GM15510 (cell line): ENCODE data around the gene COPE.

ENCODE experiments used
- POLR2A ChIP-seq: IDR thresholded peaks from 3 replicates; pipeline ENCODE4 v1.6.1; 2011; ENCODE audit warnings: borderline replicate concordance; ENCODE audit not compliant: insufficient read length; ENCODE audit errors: extremely low read depth

Gene COPE

DNA sequence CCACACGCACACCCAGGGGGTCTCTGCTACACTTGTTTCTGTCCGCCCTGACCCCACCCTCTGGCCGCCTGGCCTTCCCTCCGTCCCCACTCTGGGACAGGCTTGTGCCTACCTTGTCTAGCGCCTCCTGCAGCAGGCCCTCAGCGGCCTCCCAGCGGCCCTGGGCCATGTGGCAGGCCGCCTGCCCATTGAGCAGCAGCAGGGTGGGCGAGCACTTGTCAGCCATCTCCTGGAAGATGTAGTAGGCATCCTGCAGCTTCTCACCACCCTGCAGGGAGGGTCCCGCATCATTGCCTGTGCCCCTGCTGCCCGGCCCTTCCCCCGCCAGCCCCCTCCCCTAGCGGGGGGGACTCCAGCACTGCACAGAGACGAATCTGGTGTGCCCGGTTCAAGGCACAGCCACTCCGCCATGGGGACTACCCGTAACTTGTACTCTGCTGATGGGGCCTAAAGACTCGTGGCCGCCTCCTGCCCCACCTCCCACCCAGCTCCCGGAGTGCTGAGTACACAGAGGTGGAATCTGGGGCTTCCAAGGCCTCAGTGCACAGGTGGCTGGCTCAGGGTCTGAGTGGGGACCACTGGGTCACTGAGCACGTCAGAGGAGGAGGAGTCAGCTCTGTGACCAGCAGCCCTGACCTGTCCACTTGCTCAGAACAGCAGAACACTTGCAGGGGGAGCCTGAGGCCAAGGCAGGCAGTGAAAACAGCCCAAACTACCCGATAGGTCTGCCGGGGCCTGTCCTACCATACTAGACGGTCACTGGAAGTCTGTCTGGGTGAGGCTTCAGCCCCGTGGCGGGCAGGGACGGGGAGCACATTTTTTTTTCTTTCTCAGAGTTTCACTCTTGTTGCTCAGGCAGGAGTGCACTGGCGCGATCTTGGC, 15.8 kb downstream of the COPE start:
- no peak for TF ChIP-seq POLR2A

DNA sequence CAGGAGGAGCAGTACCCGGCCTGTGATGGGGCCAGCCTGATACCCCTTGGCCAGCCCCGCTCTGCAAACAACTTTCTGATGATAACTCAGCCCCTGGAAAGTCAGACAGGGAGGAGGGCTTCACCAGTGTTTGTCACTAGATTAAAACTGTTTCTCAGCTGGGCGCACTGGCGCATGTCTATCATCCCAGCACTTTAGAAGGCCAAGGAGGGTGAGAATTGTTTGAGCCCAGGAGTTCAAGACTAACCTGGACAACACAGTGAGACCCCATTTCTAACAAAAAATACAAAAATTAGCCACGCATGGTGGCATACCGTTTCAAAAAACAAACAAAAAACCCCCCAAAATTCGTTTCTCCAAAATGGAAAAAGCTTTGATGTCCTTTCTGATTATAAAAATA, 17.7 kb downstream of the COPE start:
- no peak for TF ChIP-seq POLR2A

GRCh38 chr19:18900700-18901481, 18.3 kb downstream of the COPE start:
- TF ChIP-seq POLR2A, result no peak

GRCh38 chr19:18899624-18900560, 19.3 kb downstream of the COPE start:
- no peak for TF ChIP-seq POLR2A

GRCh38 chr19:18898607-18899408, 20.4 kb downstream of the COPE start:
- TF ChIP-seq POLR2A, result no peak

DNA sequence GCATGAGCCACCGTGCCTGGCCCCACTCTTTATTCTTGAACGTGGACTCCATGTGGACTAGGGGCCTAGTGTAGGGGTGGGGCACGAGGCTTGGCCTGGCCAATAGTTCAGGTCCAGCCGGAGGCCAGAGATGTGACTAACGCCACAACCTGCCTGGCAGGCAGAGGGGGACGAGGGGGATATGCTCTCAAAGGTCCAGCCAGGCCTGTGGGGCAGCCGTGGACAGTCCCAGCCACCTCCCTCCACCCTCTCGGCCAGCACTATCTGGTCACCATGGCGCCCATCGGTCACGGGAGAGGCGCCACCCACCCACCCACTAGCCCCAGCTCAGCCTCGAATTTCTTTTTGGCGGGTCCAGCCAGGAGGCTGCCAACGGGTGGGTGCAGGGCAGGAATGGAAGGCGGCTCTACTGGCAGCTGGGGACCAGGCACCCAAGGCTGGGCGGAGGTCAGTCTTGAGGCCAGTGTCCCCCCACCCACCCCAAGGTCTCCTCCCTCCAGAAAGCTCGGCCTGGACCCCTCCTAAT, 21.0 kb downstream of the COPE start:
- TF ChIP-seq POLR2A, result no peak

DNA sequence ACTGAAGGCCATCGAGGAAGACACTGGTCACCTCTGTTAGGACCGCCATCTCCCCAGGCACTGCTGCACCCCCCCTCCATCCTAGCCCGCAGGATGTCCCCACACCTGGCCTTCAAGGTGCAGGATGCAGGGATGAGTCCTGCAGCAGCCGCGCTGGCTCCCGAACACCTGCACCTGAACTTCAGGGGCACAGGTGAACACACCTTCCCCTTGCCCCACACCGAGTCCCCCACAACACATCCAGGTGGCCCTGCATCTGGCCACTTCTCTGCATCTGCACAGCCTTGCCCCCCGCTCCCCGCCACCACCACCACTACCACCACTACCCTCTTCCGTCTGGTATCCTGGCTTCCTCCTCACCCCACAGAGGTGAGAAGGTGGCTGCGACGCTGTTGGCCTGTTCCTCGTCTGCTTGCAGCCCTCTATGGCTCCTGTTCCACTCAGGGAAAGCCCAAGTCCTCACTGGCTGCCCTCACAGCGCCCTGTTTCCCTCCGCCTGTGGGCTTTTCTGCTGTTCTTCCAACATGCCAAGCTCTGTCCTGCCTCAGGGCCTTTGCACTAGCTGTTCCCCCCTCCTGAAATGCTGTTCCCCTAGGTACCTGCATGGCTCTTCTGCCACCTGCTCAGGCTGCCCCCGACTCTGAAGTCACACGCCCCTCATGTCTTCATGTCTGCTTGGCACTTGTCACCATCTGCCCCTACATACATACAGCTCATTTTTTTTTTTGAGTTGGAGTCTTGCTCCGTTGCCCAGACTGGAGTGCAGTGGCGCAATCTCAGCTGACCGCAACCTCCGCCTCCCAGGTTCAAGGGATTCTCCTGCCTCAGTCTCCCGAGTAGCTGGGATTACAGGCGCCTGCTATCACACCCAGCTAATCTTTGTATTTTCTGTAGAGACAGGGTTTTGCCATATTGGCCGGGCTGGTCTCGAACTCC, 21.8 kb downstream of the COPE start:
- no peak for TF ChIP-seq POLR2A

- no peak for TF ChIP-seq POLR2A
These were observed 22.8 kb downstream of the COPE start for GRCh38 chr19:18896421-18896841.

GRCh38 chr19:18895824-18896341, 23.3 kb downstream of the COPE start, which contains the start of gene CERS1:
Gene CERS1, minus strand, starts transcription at chr19:18896158. Its CDS starts 86 bp downstream, at chr19:18896072.
- TF ChIP-seq POLR2A, result no peak

- TF ChIP-seq POLR2A, result no peak
These were observed 24.0 kb downstream of the COPE start for GRCh38 chr19:18895038-18895823.

DNA sequence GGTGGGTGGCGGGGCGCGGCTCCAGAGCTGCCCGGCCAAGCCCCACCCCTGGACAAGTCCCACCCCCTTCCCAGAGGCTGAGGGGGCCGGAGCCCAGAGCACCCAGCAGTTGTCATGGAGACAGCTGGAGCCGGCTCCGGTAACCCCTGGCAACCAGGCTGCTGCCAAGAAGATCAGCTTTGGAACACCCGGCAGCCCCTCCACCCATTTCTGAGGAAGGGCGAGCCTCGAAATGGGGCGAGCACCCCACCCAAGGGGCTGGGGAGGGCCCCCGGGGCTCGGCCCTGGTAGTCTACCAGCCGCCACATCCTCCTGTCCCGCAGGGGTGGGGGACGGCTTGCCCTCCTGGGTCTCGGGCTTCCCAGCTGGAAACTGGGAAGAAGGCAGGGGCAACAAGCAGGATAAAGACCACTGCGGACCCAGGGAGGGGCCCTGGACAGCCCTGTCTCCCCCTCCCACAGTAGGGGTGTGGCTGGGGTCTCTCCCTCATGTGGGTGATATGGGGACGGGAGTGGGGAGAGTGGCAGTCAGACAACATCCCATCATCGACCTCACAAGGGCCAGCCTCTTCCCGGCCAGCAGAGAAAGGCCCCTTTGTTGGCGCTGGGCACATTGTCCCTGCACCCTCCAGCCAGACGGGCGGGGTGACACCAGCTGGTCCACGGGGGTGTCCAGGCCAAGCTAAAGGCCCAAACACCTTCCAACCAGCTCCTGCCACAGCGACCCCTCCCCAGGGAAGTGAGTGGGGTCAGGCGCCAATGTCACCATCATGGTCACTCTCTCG, 24.7 kb downstream of the COPE start:
- no peak for TF ChIP-seq POLR2A
